GM12891 (cell line): ENCODE measurements around the gene TACC2.
"Not testable (repeated sequence)": the region's sequence is repeated elsewhere in the genome, so short reads cannot be mapped to it uniquely, and the experiment has no call there.

Experiments used
- POLR2A ChIP-seq: IDR thresholded peaks from 2 replicates; pipeline ENCODE4 v1.6.1; 2011; ENCODE audit warnings: low read depth, low read length, control low read depth
- POLR2AphosphoS5 ChIP-seq: IDR thresholded peaks from 2 replicates; pipeline ENCODE4 v1.6.1; 2011; ENCODE audit warnings: low read depth, low read length, control low read depth
- SPI1 ChIP-seq: IDR thresholded peaks from 2 replicates; pipeline ENCODE4 v1.6.1; 2011; ENCODE audit warnings: low read depth, low read length, control low read depth
- TAF1 ChIP-seq: IDR thresholded peaks from 2 replicates; pipeline ENCODE4 v1.6.1; 2011; ENCODE audit warnings: low read depth, low read length, control low read depth

DNA sequence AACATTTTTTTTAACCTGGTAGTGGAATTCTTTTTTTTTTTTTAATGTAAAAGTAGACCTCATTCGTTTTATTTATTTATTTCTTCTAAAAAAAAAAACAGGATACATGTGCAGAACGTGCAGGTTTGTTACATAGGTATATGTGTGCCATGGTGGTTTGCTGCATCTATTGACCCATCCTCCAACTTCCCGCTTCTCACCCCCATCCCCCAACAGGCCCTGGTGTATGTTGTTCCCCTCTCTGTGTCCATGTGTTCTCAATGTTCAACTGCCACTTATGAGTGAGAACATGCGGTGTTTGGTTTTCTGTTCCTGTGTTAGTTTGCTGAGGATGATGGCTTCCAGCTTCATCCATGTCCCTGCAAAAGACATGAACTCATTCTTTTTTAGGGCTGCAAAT lies 29.0 kb downstream of the TACC2 start:
- not testable (repeated sequence) for TF ChIP-seq POLR2A, SPI1, TAF1, POLR2AphosphoS5
